ENCODE results near the gene SSUH2.

DNA sequence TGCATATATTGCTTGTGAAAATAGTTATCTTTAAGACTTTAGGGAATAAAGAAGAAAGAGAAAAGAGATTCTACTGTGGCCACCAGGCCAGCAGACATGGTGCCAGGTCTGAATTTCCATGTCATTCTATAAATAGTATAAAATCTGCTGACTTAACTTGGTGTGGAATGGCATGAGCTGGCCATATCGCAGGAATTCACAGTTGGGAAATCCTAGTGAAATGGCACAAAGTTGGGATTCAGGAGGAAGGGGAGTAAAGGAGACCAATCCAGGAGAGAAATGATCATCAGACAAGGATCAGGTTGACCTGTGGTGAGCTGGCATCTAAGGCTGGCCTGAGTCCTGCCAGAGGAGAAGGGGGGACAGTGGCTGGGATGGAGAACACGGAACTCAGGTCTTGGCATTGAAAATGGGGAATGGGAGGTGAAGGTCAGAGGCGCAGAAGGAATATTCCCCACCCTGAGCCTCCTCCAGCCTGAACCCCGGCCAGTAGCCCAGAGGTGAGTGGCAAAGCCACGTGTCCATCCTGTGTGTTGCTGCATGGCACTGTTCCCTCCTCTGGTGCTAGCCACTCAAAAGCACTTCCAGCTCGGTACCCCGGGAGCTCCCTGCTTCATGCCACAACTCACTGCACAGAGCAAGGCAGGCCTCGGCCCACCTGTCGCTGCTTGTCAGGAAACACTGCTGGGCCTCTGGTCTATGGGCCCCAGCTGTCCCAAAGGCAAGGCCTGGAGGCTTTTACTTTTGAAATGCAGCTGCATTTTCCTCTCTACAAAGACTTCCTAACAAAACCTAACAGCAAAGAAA is 51.4 kb downstream of the SSUH2 start:
- TF ChIP-seq, protein P1, sequence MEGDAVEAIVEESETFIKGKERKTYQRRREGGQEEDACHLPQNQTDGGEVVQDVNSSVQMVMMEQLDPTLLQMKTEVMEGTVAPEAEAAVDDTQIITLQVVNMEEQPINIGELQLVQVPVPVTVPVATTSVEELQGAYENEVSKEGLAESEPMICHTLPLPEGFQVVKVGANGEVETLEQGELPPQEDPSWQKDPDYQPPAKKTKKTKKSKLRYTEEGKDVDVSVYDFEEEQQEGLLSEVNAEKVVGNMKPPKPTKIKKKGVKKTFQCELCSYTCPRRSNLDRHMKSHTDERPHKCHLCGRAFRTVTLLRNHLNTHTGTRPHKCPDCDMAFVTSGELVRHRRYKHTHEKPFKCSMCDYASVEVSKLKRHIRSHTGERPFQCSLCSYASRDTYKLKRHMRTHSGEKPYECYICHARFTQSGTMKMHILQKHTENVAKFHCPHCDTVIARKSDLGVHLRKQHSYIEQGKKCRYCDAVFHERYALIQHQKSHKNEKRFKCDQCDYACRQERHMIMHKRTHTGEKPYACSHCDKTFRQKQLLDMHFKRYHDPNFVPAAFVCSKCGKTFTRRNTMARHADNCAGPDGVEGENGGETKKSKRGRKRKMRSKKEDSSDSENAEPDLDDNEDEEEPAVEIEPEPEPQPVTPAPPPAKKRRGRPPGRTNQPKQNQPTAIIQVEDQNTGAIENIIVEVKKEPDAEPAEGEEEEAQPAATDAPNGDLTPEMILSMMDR (conservative IDR thresholded peaks at IDR 0.05; ENCODE audit: low read length): no peak
- no peak for TF ChIP-seq EZH2phosphoT487 (IDR thresholded peaks at IDR 0.05; ENCODE audit: borderline replicate concordance, low read depth, low read length)

Measured in OCI-LY7 (cell line).